ENCODE data around the gene NCBP1.

Gene NCBP1

GRCh38 chr9:97627624-97628023 is 6.0 kb upstream of the NCBP1 start:
- no peak for DNase-seq

DNA sequence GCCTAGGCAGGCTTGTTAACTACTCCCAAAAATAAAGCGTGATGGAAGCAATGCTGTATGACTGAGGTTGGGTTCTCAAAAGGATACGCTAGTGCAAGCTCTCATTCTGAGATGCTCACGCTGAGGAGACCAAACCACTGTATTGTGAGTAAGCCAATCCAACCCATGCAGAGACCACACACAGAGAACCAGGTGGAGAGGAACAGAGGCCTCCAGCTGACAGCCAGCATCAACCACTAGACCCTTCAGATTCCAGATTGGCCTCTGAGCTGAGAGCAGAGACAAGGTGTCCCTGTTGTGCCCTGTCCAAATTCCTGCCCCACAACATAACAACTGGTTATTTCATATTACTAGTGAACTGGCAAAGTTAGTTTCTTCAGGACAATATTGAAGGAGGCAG is 5.0 kb upstream of the NCBP1 start:
- DNase-seq: no peak

DNA sequence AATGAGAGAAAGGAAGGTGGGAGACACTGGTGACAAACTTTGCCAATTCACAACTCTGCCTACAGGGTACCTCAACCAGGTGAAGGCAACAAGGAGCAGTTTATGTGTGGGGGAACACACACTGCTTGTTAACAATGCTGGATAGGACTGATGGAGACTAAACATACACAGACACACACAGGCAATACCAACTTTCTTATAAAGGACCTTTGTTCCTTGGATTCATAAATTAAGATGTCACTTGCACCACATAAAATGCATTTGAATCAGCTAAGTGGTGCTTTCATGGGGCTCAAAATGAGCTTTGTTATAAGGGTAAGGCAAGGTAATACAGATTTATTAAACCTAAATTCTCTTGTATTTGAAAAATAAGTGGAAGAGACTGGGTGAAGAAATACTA is 4.5 kb upstream of the NCBP1 start:
- DNase-seq: no peak

- no peak for DNase-seq
Measured at GRCh38 chr9:97630591-97630990, 3.0 kb upstream of the NCBP1 start.

DNA sequence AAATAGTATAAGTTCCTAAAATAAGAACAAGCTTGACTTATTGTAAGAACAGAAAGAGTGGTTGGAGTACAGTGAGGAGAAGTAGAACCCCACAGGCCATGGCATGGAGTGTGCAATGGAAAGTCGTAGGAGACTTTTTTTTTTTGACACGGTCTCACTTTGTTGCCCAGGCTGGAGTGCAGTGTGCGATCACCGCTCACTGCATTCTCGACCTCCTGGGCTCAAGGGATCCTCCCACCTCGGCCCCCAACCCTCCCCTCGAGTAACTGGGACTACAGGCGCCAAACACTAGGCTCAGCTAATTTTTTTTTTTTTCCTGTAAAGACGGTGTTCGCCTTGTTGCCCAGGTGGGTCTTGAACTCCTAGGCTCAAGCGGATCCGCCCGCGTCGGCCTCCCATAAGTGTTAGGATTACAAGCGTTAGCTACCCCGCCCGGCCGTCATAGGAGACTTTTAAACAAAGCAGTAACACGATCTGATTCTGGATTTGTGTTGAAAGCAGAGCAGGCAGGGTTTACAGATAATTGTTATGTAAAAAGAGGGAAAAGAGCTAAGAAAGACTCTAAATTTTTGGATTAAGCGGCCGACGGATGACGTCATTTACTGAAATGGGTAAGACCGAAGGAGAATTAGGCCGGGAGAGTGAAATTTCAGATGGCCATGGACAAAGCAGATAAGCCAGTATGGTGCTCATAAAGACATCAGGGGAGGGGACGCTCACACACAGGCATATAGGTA is 1.2 kb upstream of the NCBP1 start:
- no peak for DNase-seq

GRCh38 chr9:97633859-97634490 is 354 bp downstream of the NCBP1 start:
- peak; percentile 17 for DNase-seq

DNA sequence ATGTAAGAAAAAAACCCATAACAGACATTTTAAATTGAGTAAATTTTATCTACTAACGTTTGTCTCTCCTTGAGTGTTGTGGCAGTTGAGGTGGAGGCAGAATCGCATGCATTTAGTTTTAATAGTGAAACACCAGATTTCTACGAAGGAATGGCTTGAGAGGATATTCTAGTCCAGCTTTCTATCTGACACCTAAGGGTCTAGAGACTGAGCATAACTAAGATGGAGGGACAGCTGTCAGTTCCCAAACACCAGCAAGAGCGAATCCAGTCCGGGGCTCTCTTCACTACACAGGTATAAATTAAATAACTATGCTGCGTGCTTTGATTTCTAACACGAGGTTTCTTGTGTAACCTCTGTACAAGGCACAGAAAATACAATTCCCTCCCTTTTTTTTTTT is 1.4 kb downstream of the NCBP1 start:
- DNase-seq: no peak

GRCh38 chr9:97636903-97637302 is 3.3 kb downstream of the NCBP1 start:
- DNase-seq: no peak

- DNase-seq: no peak
Measured at GRCh38 chr9:97638666-97639065, 5.0 kb downstream of the NCBP1 start.

DNA sequence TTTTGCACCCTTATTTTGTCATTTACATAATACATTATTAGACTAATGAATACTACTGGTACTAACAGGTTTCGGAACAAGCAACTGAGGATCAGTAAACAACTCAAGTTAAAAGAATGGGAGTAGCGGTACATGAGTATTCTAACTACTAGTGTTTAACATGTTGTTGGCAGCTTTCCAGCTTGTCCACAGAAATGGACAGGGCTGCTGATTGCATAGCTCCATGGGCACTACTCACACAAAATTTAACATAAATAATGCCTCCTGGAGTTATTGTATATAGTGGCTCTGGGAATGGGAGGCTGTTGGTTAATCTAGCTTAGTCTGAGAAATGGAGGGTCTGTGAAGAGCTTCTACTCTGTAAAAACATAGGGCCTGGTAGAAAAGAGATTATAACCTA is 6.7 kb downstream of the NCBP1 start:
- DNase-seq: no peak

DNA sequence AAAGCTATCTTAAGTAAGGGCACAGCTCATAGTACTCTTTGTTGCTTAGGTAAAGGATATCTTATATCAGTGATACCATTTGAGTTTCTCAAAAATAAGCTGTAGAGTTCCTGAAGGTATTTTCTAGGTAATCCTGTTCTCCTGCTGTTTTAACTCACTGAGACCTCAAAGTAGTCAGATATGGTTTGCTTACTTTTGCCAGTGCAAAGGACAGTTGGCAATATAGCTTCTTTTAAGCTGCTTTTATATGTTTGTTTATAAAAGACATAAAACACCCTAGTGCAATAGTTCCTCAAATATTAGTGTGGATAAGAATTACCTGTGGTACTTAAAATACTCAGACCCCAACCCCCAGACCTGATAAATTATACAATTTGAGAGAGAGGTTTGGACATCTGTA is 12.1 kb downstream of the NCBP1 start:
- DNase-seq: no peak

- DNase-seq: no peak
Measured at GRCh38 chr9:97647996-97648395, 14.4 kb downstream of the NCBP1 start.

DNA sequence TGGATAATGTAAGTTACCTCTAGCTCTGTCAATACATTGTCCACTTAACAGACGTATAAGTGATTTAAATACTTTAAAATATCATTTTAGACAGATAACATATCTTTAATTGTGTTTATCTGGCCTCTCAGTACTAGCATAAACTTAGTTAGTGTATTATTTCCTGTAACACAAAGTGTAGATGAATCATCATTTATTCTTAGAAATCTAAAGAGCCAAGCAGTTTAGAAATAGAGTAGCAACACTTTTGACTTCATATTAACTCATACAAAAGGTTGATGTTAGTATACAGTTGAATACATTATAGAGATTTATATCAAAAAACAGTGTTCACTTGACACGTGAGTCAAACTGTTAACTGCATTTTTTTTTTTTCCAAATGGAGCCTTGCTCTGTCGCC is 18.0 kb downstream of the NCBP1 start:
- no peak for DNase-seq

DNA sequence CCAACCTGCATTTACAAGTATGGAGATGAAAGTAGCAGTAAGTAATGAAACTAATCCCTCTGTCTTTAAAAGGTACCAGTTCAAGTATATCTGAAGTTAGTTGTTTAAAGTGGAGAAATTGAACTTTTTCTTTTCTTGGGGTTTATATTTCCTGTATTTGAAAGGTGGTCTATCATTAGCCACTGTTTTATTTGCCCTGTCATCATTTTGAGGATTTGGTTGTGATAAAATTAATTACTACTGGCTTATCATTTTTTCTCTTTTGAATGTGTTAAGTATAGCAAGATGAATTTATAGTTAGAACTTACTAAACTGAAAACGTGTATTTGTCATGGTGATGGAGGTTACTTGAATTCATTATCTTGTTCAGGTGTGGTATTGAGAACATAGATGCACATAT is 25.1 kb downstream of the NCBP1 start:
- no peak for DNase-seq

- no peak for DNase-seq
Measured at GRCh38 chr9:97659771-97660170, 26.1 kb downstream of the NCBP1 start.

DNA sequence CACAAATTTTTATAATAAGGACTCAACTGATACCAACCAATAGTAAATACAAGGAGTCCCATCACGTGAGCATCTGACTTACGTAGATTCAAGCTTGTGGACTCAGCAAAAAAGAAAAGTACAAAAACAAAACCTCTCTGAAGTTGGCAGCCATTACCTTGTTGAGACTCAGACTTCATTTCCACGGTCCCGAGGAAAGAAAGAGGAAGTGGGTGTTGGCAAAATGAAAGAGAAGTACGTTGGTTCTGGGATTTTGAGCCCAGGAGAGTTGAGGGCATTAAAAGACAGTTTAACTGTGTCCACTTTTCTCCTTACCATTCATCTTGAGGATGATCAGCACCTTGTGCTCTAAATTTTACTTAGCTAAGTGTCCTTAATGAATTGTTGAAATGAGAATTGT is 26.7 kb downstream of the NCBP1 start:
- no peak for DNase-seq

GRCh38 chr9:97660847-97661246 is 27.2 kb downstream of the NCBP1 start:
- DNase-seq: no peak

GRCh38 chr9:97665742-97666141 is 32.1 kb downstream of the NCBP1 start:
- no peak for DNase-seq

DNA sequence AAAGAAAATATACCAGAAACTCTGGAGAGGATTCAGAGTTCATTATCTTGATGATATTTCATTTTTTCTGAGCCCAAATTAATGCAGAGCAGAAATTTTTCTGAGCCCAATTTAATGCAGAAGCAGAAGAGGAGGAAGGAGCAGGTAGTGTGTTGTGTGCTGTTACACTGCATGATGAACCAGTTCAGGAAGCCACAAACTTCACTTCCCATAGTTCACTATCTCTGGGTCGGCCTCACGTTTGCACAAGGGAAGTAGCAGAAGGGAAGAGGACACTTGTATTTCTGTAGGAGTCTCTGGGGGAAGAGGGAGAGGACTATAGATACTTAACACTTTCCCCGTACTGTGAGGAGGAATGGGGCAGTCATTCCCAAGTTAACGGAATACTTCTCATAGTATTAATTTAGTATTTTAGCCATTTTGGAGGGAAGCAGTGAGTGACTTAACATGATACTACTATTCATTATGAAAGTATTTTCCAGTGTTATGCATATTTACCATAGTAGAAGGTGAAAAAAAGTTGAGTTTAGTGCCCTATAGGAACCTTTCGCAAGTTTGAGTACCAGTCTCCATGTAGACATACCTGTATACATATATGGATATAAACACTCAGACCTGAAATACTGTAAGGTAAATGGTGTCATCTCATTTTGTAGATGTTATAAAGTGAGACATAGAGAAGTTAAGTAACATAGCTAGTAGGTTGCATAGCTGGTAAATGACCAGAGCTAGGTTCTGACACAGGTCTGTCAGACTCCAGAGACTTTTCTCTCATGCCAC is 33.5 kb downstream of the NCBP1 start:
- no peak for DNase-seq

GRCh38 chr9:97668485-97668884 is 34.9 kb downstream of the NCBP1 start:
- DNase-seq: no peak

- DNase-seq: no peak
Measured at GRCh38 chr9:97670586-97670985, 37.0 kb downstream of the NCBP1 start.

DNA sequence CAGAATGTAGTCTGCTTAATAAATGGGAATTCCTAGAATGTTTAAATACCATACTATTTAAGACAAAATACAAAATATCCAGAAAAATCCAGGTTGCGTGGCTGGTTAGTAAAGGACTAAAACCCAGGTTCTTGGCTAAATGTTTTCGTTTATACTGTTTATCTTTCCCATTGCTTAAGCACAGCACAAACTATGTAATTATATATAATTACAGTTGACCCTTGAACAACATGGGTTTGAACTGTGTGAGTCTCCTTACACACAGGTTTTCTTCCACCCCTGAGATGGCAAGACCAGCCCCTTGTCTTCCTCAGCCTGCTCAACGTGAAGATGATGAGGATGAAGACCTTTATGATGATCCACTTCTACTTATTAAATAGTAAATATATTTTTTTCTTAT is 38.8 kb downstream of the NCBP1 start:
- no peak for DNase-seq

- DNase-seq: no peak
Measured at GRCh38 chr9:97673922-97674321, 40.3 kb downstream of the NCBP1 start.

GRCh38 chr9:97675655-97676054 is 42.0 kb downstream of the NCBP1 start:
- no peak for DNase-seq

Data from central memory CD4-positive, alpha-beta T cell (primary cell).